Measurements from ENCODE around the gene CAMSAP3.

The CAMSAP3 gene

DNA sequence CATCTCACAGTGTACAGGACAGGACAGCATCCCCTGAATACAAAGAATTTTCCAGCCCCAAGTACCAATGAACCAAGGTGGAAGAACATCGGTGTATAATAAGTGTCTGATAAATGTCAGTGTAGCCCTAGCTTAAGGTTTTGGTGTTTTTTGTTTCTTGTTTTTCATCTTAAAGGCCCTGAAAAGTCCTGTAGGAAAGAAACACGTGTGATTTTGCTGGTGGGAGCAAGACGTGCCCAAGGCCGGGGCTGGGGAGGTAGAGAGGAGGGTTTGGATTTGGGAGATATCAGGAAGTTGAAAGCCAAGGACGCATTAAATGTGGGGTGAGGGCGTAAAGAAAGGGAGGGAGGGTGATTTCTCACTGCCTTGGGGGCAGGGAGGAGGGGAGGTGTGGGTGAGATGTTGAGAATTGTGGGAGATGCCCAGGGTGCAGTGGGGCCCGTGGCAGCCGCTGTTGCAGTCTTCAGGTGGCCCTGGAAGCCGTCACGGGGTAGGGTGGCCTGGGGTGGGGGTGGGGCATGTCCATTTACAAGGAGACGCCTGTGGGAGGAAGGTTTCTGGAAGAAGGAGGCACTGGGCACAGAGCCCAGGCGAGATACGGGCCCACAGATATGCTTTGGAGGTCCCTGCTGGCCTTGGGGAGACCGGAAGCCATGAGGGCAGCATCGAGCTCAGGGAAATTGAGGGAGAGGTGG, 6.7 kb downstream of the CAMSAP3 start:
- TF ChIP-seq CTCF (conservative IDR thresholded peaks at IDR 0.05) (no peak), ZFX (IDR thresholded peaks at IDR 0.05) (no peak)
- H3K27ac ChIP-seq, result no peak overlapping the region

- H3K27ac ChIP-seq, result no peak overlapping the region
- TF ChIP-seq CTCF (conservative IDR thresholded peaks at IDR 0.05), result no peak
- no peak for TF ChIP-seq ZFX (IDR thresholded peaks at IDR 0.05)
Observed at GRCh38 chr19:7602935-7603497, 7.4 kb downstream of the CAMSAP3 start.

GRCh38 chr19:7603919-7604318, 8.3 kb downstream of the CAMSAP3 start:
- H3K27ac ChIP-seq, result no peak overlapping the region
- TF ChIP-seq CTCF (conservative IDR thresholded peaks at IDR 0.05) (no peak), ZFX (IDR thresholded peaks at IDR 0.05) (no peak)

- H3K27ac ChIP-seq, result no peak overlapping the region
- TF ChIP-seq CTCF (conservative IDR thresholded peaks at IDR 0.05) (no peak), ZFX (IDR thresholded peaks at IDR 0.05) (no peak)
Observed at GRCh38 chr19:7605490-7606222, 10.0 kb downstream of the CAMSAP3 start.

GRCh38 chr19:7606289-7606688, 10.6 kb downstream of the CAMSAP3 start:
- no peak overlapping the region for H3K27ac ChIP-seq
- TF ChIP-seq CTCF (conservative IDR thresholded peaks at IDR 0.05), result no peak

- H3K27ac ChIP-seq, result no peak overlapping the region
- TF ChIP-seq ZFX (IDR thresholded peaks at IDR 0.05) (no peak), CTCF (conservative IDR thresholded peaks at IDR 0.05) (no peak)
Observed at GRCh38 chr19:7607212-7607873, 11.7 kb downstream of the CAMSAP3 start.

Measured in C4-2B (cell line).